Activated B cell treated with CpG ODN at 0.5 μM for 24 hours (primary cell): ENCODE measurements around the gene TWNK. TPM values are rescaled to one million over a fixed set of nuclear protein-coding genes. Genes with fewer than 3 reads are reported as not detected.
A peak's percentile ranks its signal among the peaks of the same experiment; 100 is the strongest.

Experiments used
- ATAC-seq: fragments of 200-7000 bp; cut with Tn5 transposase; one replicate; pipeline ENCODE4 v1.10.0; 2021; ENCODE audit warnings: low read depth, mild to moderate bottlenecking, moderate library complexity
- CTCF ChIA-PET: fragments of 350-600 bp; sonication (Branson Sonifier 250); formaldehyde crosslinking; loops from one replicate; lab custom pipeline; 2021; ENCODE audit warnings: antibody characterized with exemption; lab: Charles Lee
- POLR2A ChIA-PET: fragments of 350-600 bp; sonication (Branson Sonifier 250); formaldehyde crosslinking; loops from one replicate; lab custom pipeline; 2021; ENCODE audit warnings: antibody characterized with exemption; lab: Charles Lee
- DNase-seq: peaks from one replicate; pipeline ENCODE4 v3.0.0; 2022
- H3K27ac Mint-ChIP-seq: one replicate; pipeline ENCODE4 v1.8.0; 2020; ENCODE audit warnings: mixed read lengths
- H3K27me3 Mint-ChIP-seq: one replicate; pipeline ENCODE4 v1.8.0; 2021; ENCODE audit warnings: mixed read lengths
- H3K36me3 Mint-ChIP-seq: one replicate; pipeline ENCODE4 v1.8.0; 2021; ENCODE audit warnings: low read depth, mixed read lengths
- H3K4me1 Mint-ChIP-seq: one replicate; pipeline ENCODE4 v1.8.0; 2021; ENCODE audit warnings: mixed read lengths
- H3K4me3 Mint-ChIP-seq: one replicate; pipeline ENCODE4 v1.8.0; 2020; ENCODE audit warnings: mild to moderate bottlenecking, mixed read lengths
- H3K9me3 Mint-ChIP-seq: one replicate; pipeline ENCODE4 v1.8.0; 2020; ENCODE audit warnings: mixed read lengths
- intact Hi-C: fragments of 100-400 bp; cut with micrococcal nuclease; formaldehyde crosslinking; loops from one replicate; pipeline ENCODE4 v1.15.1; 2024
- total RNA-seq: library from RNA; stranded (reverse); gene quantifications from 2 replicates; pipeline ENCODE4 v1.2.3, GENCODE V29; 2022
- TF ChIP-seq, protein P1 (sequence below): fragments of 200-600 bp; IDR thresholded peaks from one replicate; pipeline ENCODE4 v1.8.0; 2022; ENCODE audit warnings: antibody characterized with exemption, mild to moderate bottlenecking

Gene TWNK
- total RNA-seq, 1 donor from 2014 or later = 19.2 TPM

- H3K4me3 Mint-ChIP-seq = peak overlapping the region; percentile 39
- ATAC-seq = peak; percentile 55
- TF ChIP-seq, protein P1, sequence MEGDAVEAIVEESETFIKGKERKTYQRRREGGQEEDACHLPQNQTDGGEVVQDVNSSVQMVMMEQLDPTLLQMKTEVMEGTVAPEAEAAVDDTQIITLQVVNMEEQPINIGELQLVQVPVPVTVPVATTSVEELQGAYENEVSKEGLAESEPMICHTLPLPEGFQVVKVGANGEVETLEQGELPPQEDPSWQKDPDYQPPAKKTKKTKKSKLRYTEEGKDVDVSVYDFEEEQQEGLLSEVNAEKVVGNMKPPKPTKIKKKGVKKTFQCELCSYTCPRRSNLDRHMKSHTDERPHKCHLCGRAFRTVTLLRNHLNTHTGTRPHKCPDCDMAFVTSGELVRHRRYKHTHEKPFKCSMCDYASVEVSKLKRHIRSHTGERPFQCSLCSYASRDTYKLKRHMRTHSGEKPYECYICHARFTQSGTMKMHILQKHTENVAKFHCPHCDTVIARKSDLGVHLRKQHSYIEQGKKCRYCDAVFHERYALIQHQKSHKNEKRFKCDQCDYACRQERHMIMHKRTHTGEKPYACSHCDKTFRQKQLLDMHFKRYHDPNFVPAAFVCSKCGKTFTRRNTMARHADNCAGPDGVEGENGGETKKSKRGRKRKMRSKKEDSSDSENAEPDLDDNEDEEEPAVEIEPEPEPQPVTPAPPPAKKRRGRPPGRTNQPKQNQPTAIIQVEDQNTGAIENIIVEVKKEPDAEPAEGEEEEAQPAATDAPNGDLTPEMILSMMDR = no peak
Observed at GRCh38 chr10:101018118-101018599, 30.8 kb downstream of the TWNK start.

DNA sequence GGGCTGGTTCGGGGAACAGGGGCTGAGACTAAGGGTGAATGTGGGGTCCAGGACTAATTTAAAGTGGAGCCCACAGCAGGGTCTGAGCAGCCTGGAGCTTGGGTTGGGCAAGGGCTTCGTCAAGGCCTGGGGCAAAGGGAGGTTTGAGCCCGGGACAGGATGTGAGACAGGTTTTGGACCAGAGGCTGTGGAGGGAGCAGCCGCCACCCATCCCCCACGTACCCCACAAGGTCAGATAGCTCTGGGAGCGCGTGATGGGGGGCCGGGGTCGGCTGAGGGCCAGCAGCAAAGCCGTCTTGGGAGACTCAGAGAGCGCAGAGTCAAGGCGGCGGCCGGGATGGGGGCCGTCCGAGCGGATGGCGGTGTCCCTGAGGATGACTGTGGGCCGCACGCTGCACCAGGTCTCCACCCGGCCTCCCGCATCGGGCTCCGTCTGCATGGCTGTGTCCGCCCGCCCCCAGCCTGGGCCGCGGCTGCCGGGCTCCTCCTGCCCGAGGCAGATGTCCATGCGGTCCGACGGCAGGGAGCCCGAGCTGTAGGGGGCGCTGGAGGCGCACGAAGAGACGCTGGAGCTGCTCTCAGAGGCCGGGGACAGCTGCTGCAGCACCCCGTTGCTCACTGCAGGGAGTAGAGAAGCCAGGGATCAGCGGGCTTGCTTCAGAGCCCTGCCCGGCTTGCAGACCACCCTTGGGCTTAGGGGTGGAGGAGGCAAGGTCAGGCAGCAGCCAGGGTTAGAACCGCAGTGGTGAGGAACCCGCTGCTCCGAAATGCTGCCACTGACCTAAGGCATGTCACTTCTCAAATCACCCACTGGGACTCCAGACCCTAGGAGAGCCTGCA is 31.5 kb downstream of the TWNK start:
- ChIA-PET POLR2A (interaction anchor here (2.3 kb wide), 1 partner anchor 13 kb away, joined by 9 read pairs; the partner anchor contains the start of genes PDZD7 and SFXN3), CTCF (interaction anchor here (0.9 to 1.8 kb wide), 6 partner anchors 11 to 53 kb away, joined by 3 to 20 read pairs (median 4); partner anchors contain the start of genes PDZD7 and SFXN3)
- intact Hi-C loops = loop anchor here (1.0 kb wide), 1 partner anchor 12 kb away; the partner anchor contains the start of genes PDZD7 and SFXN3
- Mint-ChIP-seq H3K36me3 (no peaks in the 10 kb centered on the region), H3K27me3 (peaks cover 27% of the 10 kb centered on the region), H3K4me3 (peak overlapping the region; percentile 39), H3K27ac (no peak overlapping the region), H3K9me3 (no peaks in the 10 kb centered on the region), H3K4me1 (peaks cover 17% of the 10 kb centered on the region)
- ATAC-seq (peak; percentile 59), DNase-seq (peak; percentile 39)
- TF ChIP-seq, protein P1 = no peak

More at GRCh38 chr10:101018118-101018599, 30.8 kb downstream of the TWNK start:
- CTCF ChIA-PET = interaction anchor here (1.5 to 1.8 kb wide), 3 partner anchors 11 to 48 kb away, joined by 3 to 20 read pairs (median 4); partner anchors contain the start of genes PDZD7 and SFXN3
- Mint-ChIP-seq H3K27me3 (peaks cover 27% of the 10 kb centered on the region), H3K36me3 (no peaks in the 10 kb centered on the region), H3K27ac (no peak overlapping the region), H3K9me3 (no peaks in the 10 kb centered on the region), H3K4me1 (peaks cover 21% of the 10 kb centered on the region)
- intact Hi-C loops = no loop called here
- POLR2A ChIA-PET = interaction anchor here (1.0 to 2.3 kb wide), 2 partner anchors 13 to 19 kb away, joined by 3 to 9 read pairs; partner anchors contain the start of genes PDZD7 and SFXN3
- DNase-seq = no peak

DNA sequence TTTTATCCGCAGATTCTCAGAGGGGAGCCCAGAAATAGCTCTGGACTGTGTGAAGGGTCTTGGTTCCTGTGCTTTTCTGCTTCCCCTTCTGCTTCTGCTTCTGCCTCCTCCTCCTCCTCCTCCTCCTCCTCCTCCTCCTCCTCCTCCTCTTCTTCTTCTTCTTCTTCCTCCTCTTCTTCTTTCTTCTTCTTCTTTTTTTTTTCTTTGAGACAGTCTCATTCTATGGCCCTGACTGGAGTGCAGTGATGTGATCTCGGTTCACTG is 32.0 kb downstream of the TWNK start:
- CTCF ChIA-PET = interaction anchor here (0.9 to 1.8 kb wide), 6 partner anchors 10 to 52 kb away, joined by 3 to 20 read pairs (median 4); partner anchors contain the start of genes PDZD7 and SFXN3
- Mint-ChIP-seq H3K9me3 (no peaks in the 10 kb centered on the region), H3K4me1 (peaks cover 14% of the 10 kb centered on the region), H3K27ac (no peak overlapping the region), H3K4me3 (no peak overlapping the region), H3K27me3 (peaks cover 27% of the 10 kb centered on the region), H3K36me3 (no peaks in the 10 kb centered on the region)
- ATAC-seq (no peak), DNase-seq (no peak)
- POLR2A ChIA-PET = interaction anchor here (2.3 kb wide), 1 partner anchor 12 kb away, joined by 9 read pairs; the partner anchor contains the start of genes PDZD7 and SFXN3
- TF ChIP-seq, protein P1 = no peak
- intact Hi-C loops = loop anchor here (1.0 kb wide), 1 partner anchor 12 kb away; the partner anchor contains the start of genes PDZD7 and SFXN3

GRCh38 chr10:101020427-101021075 is 33.2 kb downstream of the TWNK start:
- CTCF ChIA-PET = no interaction called here
- Mint-ChIP-seq H3K27ac (no peak overlapping the region), H3K27me3 (peaks cover 25% of the 10 kb centered on the region), H3K4me1 (peaks cover 14% of the 10 kb centered on the region), H3K4me3 (no peak overlapping the region), H3K36me3 (no peaks in the 10 kb centered on the region), H3K9me3 (no peaks in the 10 kb centered on the region)
- intact Hi-C loops = no loop called here
- POLR2A ChIA-PET = no interaction called here
- TF ChIP-seq, protein P1 = no peak
- no peak for DNase-seq
- no peak for ATAC-seq
